NCI-H460 (cell line): ENCODE results near the gene PTPRH. TPM values are rescaled to one million over a fixed set of nuclear protein-coding genes. Genes with fewer than 3 reads are reported as not detected.
A peak's percentile ranks its signal among the peaks of the same experiment; 100 is the strongest.
"Not testable (repeated sequence)": the region's sequence is repeated elsewhere in the genome, so short reads cannot be mapped to it uniquely, and the experiment has no call there.

ENCODE experiments used
- DNase-seq: peaks from one replicate; pipeline ENCODE4 v3.0.0-alpha.2; 2016; ENCODE audit warnings: low read depth; ENCODE audit errors: extremely low read depth
- total RNA-seq: library from RNA; depleted of rRNA; stranded (reverse); fragments of >200 nt; shearing (Covaris generic); gene quantifications from 2 replicates; pipeline ENCODE4 v1.2.3, GENCODE V29; 2014

Gene PTPRH
- total RNA-seq, 1 experiment from 2014 or later, result 34.0 TPM

- DNase-seq, result no peak
Measured at GRCh38 chr19:55161571-55162322, 47.6 kb downstream of the PTPRH start.

DNA sequence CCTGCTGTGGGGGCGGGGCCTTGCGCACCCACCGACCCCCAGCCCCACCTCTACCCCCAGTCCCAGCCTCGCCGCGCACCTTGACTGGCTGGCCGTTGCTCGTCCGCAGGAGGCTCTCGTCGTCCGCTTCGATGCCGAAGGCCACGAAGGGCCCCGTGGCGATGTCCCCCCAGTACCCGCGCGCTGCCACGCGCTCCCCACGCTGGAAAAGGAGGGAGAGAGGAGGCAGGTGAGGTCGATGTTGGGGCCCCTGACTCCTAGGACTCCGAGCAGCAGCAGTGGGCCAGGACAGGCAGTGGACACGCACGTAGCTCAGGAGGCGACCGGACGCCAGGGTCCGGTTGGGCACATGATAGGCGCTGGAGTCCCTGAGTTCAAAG, 48.3 kb downstream of the PTPRH start:
- DNase-seq, result no peak

- peak; percentile 84 for DNase-seq
Measured at GRCh38 chr19:55160128-55160985, 48.9 kb downstream of the PTPRH start.

GRCh38 chr19:55158848-55159749, 50.2 kb downstream of the PTPRH start:
- no peak for DNase-seq

GRCh38 chr19:55158423-55158822, 50.9 kb downstream of the PTPRH start:
- DNase-seq, result no peak

DNA sequence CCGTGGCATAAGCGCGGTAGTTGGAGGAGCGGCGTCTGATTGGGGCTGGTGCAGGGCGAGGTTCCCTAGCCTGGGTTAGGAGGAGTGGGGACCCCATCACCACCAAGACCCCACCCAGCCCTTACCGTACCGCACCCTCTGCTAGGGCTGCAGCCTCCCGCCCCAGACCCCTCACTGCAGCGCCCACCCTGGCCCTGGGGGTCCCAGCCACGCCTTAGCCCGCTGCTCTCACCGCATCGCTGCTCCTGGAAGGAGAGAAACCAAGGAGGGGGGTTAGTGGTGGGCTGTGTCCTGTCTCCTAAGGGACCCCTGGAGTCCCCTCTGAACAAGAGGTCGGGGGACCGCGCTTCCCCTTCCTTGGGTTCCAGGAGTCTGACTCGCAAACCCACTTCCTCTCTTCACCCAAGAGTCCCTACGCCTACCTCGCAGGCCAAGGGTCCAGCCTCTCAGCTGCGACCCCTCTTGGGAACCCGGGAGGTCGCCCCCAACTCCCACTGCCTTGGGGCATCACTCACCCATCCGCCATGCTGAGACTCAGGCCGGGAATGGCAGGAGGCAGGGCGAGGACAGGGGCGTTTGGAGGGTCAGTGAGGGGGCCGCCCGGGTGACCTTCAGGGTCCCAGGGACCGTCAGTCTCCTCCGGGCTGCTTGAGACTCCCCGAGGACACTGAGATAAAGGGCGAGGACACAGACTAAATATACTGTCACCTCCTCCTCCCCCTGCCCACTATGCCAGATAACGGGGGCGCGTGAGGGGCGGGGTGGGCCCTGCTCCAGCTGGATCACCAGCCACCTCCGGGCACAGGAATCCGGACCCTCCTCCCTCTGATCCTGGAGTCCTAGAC, 52.0 kb downstream of the PTPRH start, which contains the start of gene TNNI3:
TSS of gene TNNI3 (minus strand) at position 669 of the 845 bp plus-strand sequence. CDS start at position 526, 143 bp downstream.
- no peak for DNase-seq

DNA sequence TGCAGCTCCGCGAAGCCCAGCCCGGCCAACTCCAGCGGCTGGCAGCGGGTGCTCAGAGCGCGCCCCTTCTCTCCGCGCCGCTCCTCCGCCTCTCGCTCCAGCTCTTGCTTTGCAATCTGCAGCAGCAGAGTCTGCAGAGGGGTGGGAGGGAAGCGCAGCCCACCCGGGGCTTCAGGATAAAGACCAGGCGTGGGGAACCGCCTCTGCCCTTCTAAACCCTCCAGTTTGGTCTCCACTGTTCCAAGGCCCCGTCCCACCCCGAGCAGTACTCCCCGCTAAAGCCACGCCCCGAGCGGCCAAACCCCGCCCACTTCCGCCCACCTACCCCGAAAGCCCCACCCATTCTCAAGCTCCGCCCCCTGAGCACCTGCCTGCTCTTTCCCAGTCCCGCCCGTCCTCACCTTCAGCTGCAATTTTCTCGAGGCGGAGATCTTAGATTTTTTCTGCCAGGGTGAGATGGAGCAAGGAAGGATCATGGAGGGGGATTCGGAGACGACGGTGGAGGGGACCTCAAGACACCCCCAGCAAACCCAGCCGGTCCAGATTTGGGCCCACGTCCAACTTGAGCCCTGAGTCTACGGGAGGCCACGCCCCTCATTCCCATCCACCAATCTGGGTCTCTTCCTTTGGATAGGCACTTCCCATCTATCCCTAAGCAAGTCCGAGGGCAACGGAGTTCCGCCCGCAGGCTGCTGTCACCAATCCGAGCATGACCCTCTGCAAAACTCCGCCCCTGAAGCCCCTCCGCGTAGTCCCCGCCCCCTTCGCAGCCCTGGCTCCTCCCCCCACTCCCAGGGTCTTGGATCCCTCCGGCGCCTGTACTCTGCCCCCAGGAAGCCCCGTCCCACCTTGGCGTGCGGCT, 52.9 kb downstream of the PTPRH start:
- DNase-seq, result peak; percentile 68

GRCh38 chr19:55155784-55156183, 53.5 kb downstream of the PTPRH start:
- DNase-seq, result not testable (repeated sequence)

- no peak for DNase-seq
Measured at GRCh38 chr19:55153652-55154264, 55.5 kb downstream of the PTPRH start.

GRCh38 chr19:55152017-55152416, 57.3 kb downstream of the PTPRH start:
- DNase-seq, result no peak

DNA sequence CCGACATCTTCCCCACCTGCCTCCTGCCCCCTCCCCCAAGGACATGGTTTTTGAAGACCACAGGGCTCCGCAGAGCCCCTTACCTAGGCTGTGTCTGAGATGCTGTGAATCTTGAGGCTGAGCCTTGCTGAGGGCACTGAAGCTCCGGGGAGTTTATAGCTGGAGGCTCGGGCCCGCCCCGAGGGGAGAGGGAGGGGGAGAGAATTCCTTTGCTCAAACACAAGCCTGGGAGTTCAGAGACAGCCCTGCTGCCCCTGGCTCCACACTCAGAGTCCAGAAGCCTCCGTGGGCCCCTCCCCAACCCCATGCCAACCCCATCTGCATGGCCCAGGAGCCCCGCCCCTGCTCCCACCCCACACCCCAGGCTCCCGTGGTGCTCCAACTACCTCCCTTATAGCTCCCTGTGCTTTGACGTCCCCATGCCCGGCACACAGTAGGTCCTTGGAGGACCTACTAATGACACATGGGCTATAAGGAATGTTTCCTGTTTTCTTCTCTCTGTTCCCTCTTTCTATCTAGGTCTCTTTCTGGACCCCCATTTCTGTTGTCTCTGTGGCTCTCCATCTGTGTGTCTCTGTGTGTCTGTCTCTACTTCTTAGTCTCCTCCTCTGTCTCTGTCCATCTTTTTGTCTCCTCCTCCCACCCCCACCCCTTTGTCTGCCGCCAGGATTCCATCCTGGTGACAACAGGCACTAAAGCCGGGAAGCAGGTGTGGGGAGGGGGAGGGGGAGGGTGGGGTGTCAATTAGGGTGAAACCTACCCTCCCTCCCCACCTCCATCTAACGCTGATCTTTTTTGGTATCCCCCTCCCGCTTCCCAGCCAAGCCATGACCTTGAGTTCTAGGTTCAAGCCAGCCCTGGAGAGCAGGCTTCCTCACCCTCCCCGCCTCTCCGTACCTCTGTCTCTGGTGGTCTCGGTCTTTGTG, 60.0 kb downstream of the PTPRH start, which contains the start of gene TNNT1:
TSS of gene TNNT1 (minus strand) at position 129 of the 926 bp plus-strand sequence. CDS start 2,049 bp downstream, outside the sequence.
- DNase-seq, result no peak

DNA sequence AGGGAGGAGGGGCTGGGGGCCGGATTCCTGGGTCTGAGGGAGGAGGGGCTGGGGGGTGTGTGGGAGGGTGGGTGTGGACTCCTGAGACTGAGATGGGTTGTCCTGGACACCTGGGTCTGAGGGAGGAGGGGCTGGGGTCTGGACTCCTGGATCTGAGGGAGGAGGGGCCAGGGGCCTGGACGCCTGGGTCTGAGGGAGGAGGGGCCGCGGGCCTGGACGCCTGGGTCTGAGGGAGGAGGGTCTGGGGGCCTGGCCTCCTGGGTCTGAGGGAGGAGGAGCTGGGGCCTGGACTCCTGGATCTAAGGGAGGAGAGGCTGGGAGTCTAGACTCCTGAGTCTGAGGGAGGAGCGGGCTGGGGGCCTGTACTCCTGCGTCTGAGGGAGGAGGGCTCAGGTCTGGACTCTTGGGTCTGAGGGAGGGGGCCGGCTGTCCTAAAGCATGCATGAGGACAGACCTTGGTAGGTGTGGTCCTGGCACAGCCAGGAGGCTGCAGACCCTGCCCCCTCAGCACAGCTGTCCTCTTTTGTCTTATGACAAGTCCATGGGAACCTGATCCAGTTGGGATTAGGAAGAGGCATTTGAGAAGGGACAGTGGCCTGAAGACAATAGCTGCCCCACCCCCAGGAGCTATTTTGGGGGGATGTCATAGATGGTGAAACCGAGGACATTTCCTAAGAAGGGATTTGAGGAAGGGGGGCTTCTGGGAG, 61.6 kb downstream of the PTPRH start:
- no peak for DNase-seq

GRCh38 chr19:55146705-55147273, 62.5 kb downstream of the PTPRH start:
- no peak for DNase-seq

- no peak for DNase-seq
Measured at GRCh38 chr19:55146078-55146704, 63.1 kb downstream of the PTPRH start.

- no peak for DNase-seq
Measured at GRCh38 chr19:55145232-55145631, 64.1 kb downstream of the PTPRH start.

DNA sequence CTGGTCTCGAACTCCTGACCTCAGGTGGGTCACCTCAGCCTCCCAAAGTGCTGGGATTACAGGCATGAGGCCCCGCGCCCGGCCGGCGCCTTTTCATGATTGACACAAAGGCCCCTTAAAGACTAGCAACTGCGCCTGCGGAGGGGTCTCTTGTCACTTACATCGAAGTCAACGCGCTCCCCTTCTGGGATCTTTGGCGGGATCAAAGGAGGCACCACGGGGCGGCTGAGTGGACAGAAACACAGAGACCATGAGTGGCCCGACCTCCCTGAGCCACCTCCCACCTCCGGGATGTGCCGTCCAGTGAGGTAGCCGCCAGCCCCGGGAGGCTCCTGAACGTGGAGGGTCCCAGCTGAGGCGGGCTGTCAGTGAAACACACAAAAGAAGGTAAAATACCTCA, 67.6 kb downstream of the PTPRH start:
- DNase-seq, result no peak
